KBM-7 (cell line): ENCODE measurements around the gene PTPRD.

Experiments
- DNase-seq: peaks from one replicate; pipeline ENCODE4 v3.0.0-alpha.2; 2015
- in situ Hi-C: fragments of 300-500 bp; cut with MboI; formaldehyde crosslinking; loops from 2 replicates; pipeline ENCODE4 v1.14.3; 2020; ENCODE audit warnings: low sequenced_read_pairs, low pct_unique_long_range_greater_than_20kb, mixed read lengths

PTPRD gene

GRCh38 chr9:9751996-9752395 is 860.8 kb downstream of the PTPRD start:
- in situ Hi-C loops = no loop called here
- DNase-seq = no peak

- in situ Hi-C loops = no loop called here
- no peak for DNase-seq
Measured at GRCh38 chr9:9750719-9751118, 862.1 kb downstream of the PTPRD start.

GRCh38 chr9:9749591-9749990 is 863.2 kb downstream of the PTPRD start:
- no peak for DNase-seq
- in situ Hi-C loops = no loop called here

- in situ Hi-C loops = no loop called here
- DNase-seq = no peak
Measured at GRCh38 chr9:9747787-9748186, 865.0 kb downstream of the PTPRD start.

GRCh38 chr9:9746826-9747225 is 866.0 kb downstream of the PTPRD start:
- no peak for DNase-seq

GRCh38 chr9:9743822-9744221 is 869.0 kb downstream of the PTPRD start:
- in situ Hi-C loops = no loop called here

More at GRCh38 chr9:9746826-9747225, 866.0 kb downstream of the PTPRD start:
- in situ Hi-C loops = no loop called here

GRCh38 chr9:9730174-9730573 is 882.6 kb downstream of the PTPRD start:
- DNase-seq = no peak
- in situ Hi-C loops = no loop called here

More at GRCh38 chr9:9743822-9744221, 869.0 kb downstream of the PTPRD start:
- no peak for DNase-seq

GRCh38 chr9:9729082-9729481 is 883.7 kb downstream of the PTPRD start:
- in situ Hi-C loops = no loop called here
- DNase-seq = no peak

- DNase-seq = no peak
- in situ Hi-C loops = no loop called here
Measured at GRCh38 chr9:9719373-9720112, 893.3 kb downstream of the PTPRD start.

- no peak for DNase-seq
- in situ Hi-C loops = no loop called here
Measured at GRCh38 chr9:9718691-9719090, 894.1 kb downstream of the PTPRD start.

GRCh38 chr9:9679433-9679832 is 933.4 kb downstream of the PTPRD start:
- no peak for DNase-seq
- in situ Hi-C loops = no loop called here

GRCh38 chr9:9674461-9674860 is 938.3 kb downstream of the PTPRD start:
- DNase-seq = no peak
- in situ Hi-C loops = no loop called here

GRCh38 chr9:9670454-9670853 is 942.3 kb downstream of the PTPRD start:
- DNase-seq = no peak

GRCh38 chr9:9645006-9645405 is 967.8 kb downstream of the PTPRD start:
- in situ Hi-C loops = no loop called here

More at GRCh38 chr9:9670454-9670853, 942.3 kb downstream of the PTPRD start:
- in situ Hi-C loops = no loop called here

GRCh38 chr9:9631284-9631683 is 981.5 kb downstream of the PTPRD start:
- in situ Hi-C loops = no loop called here
- no peak for DNase-seq

More at GRCh38 chr9:9645006-9645405, 967.8 kb downstream of the PTPRD start:
- DNase-seq = no peak

- in situ Hi-C loops = no loop called here
- no peak for DNase-seq
Measured at GRCh38 chr9:9625248-9625647, 987.6 kb downstream of the PTPRD start.

- no peak for DNase-seq
- in situ Hi-C loops = no loop called here
Measured at GRCh38 chr9:9623506-9623905, 989.3 kb downstream of the PTPRD start.

- in situ Hi-C loops = no loop called here
- no peak for DNase-seq
Measured at GRCh38 chr9:9621355-9621940, 991.4 kb downstream of the PTPRD start.

GRCh38 chr9:9620736-9621135 is 992.1 kb downstream of the PTPRD start:
- in situ Hi-C loops = no loop called here
- no peak for DNase-seq

- DNase-seq = no peak
- in situ Hi-C loops = no loop called here
Measured at GRCh38 chr9:9615086-9615485, 997.7 kb downstream of the PTPRD start.

GRCh38 chr9:9614607-9615006 is 998.2 kb downstream of the PTPRD start:
- in situ Hi-C loops = no loop called here
- DNase-seq = no peak
